Pancreas (tissue), 10 donors: Measurements from ENCODE around the gene NPY2R. TPM values are rescaled to one million over a fixed set of nuclear protein-coding genes. Genes with fewer than 3 reads are reported as not detected.
A peak's percentile ranks its signal among the peaks of the same experiment; 100 is the strongest.

Experiments used
- ATAC-seq, 4 donors: fragments of 200-7000 bp; cut with Tn5 transposase; one replicate each; pipeline versions ENCODE4 v1.8.0 to v1.9.1; 2020; ENCODE audit warnings: mild to moderate bottlenecking in 4 of 4, moderate library complexity in 4 of 4
- DNase-seq, 6 donors: peaks; one replicate each; pipeline ENCODE4 v3.0.0-alpha.2; 2020
- FAIRE-seq: peaks from 2 replicates; lab custom pipeline; 2012; peaks lifted over from hg19 to GRCh38; lab: Jason Lieb, UNC
- H3K27ac ChIP-seq, 4 donors: fragments of 200-600 bp; sonication (generic); 1 replicate in 3 of 4; 2 replicates in 1 of 4; pipeline versions ENCODE4 v1.5.0 to v1.8.0; 2020
- H3K27me3 ChIP-seq, 4 donors: fragments of 200-600 bp; one replicate each; pipeline ENCODE4 v1.8.0; 2021
- H3K36me3 ChIP-seq, 3 donors: fragments of 200-600 bp; sonication (generic) in 1 of 3; one replicate each; pipeline versions ENCODE4 v1.5.0 to v1.8.0; 2020 to 2021
- H3K4me1 ChIP-seq, 3 donors: fragments of 200-600 bp; one replicate each; pipeline ENCODE4 v1.8.0; 2021
- H3K4me3 ChIP-seq, 4 donors: fragments of 200-600 bp; sonication (generic) in 2 of 4; one replicate each; pipeline versions ENCODE4 v1.5.0 to v1.8.0; 2020 to 2021
- H3K9me3 ChIP-seq, 4 donors: fragments of 200-600 bp; one replicate each; pipeline ENCODE4 v1.8.0; 2021
- CTCF ChIP-seq, 4 donors: fragments of 200-600 bp; sonication (generic) in 3 of 4; IDR thresholded peaks; one replicate each; pipeline versions ENCODE4 v1.5.0 to v1.8.0; 2021; ENCODE audit warnings: antibody characterized with exemption in 4 of 4
- WGBS, 2 donors: extraction: QIAGEN DNeasy Blood & Tissue Kit; methylation state at CpG; one replicate each; pipeline ENCODE4 v1.1.7; 2013; 5-methylcytosine and 5-hydroxymethylcytosine counted together
- intact Hi-C, 3 donors: fragments of 100-400 bp; cut with DNase I; formaldehyde crosslinking; loops; one replicate each; pipeline versions ENCODE4 v1.11.1 to v1.14.2; 2022
- polyA plus RNA-seq, 2 donors: library from polyadenylated mRNA; stranded (reverse); fragments of 200-250 nt; gene quantifications; one replicate each; pipeline ENCODE4 v1.2.3, GENCODE V29; 2013
- total RNA-seq, 6 donors: library from RNA; stranded (reverse); fragmentation: NEBNext Ultra II Directional in 4 of 6; extraction: Animal tissue kit (Norgen Biotek cat#: 25700) in 4 of 6; gene quantifications; one replicate each; pipeline versions ENCODE4 v1.2.1 to v1.2.4, GENCODE V29; 2021 to 2023
- donor health status: healthy with polysubstance abuse.
- donor health status: DM: no; HTN: no; CAD: no; lungs with moderate emphysema.
- donor health status: DM: no; HTN: no; CAD: no.
- donor health status: control.
- donor health status: control.
- donor health status: Bipolar disorder and iron deficiency.
- donor health status: DM: yes; HTN: yes; CAD: no.
- donor health status: DM: no; HTN: no; CAD: no.
- donor health status: DM: no; HTN: no; CAD: no.
- donor health status: DM: yes; HTN: yes; CAD: no.

NPY2R gene
- total and polyA plus RNA-seq, 8 donors = 0.02 TPM; not detected in 7

- no peak for FAIRE-seq
- no peaks in the 10 kb centered on the region for H3K4me1 ChIP-seq
- H3K36me3 ChIP-seq = no peaks in the 10 kb centered on the region
- no peak for TF ChIP-seq CTCF (IDR thresholded peaks at IDR 0.05)
- H3K4me3 ChIP-seq = no peak overlapping the region
- H3K27ac ChIP-seq = no peak overlapping the region
- intact Hi-C loops = no loop called here
- no peak for DNase-seq
- no peak for ATAC-seq
- H3K9me3 ChIP-seq = no peaks in the 10 kb centered on the region
- no peaks in the 10 kb centered on the region for H3K27me3 ChIP-seq
Observed at GRCh38 chr4:155190099-155190498, 18.3 kb upstream of the NPY2R start.

- 88 to 93% methylated on average over 2 of the region's 2 CpGs for WGBS, 2 donors
- no peak overlapping the region for H3K27ac ChIP-seq
- H3K4me3 ChIP-seq = no peak overlapping the region
- H3K9me3 ChIP-seq = no peaks in the 10 kb centered on the region
- DNase-seq = no peak
- H3K27me3 ChIP-seq = no peaks in the 10 kb centered on the region
- no peaks in the 10 kb centered on the region for H3K36me3 ChIP-seq
- no peak for TF ChIP-seq CTCF (IDR thresholded peaks at IDR 0.05)
- H3K4me1 ChIP-seq = no peaks in the 10 kb centered on the region
- no peak for ATAC-seq
- FAIRE-seq = no peak
- intact Hi-C loops = no loop called here
Observed at GRCh38 chr4:155197757-155198156, 10.7 kb upstream of the NPY2R start.

- Histone ChIP-seq H3K4me1 (peaks cover 0 to 7% (median 0%) of the 10 kb centered on the region in 3 donors), H3K9me3 (no peaks in the 10 kb centered on the region), H3K4me3 (peak overlapping the region in 1 of 4 donors; percentile 39), H3K27me3 (peaks cover 5 to 13% (median 7%) of the 10 kb centered on the region in 4 donors), H3K36me3 (no peaks in the 10 kb centered on the region), H3K27ac (no peak overlapping the region)
- 2 to 3% methylated on average over 26 of the region's 26 CpGs for WGBS, 2 donors
- intact Hi-C loops = no loop called here
- no peak for TF ChIP-seq CTCF (IDR thresholded peaks at IDR 0.05)
- no peak for FAIRE-seq
- peak in 1 of 6 donors; percentile 44 for DNase-seq
- ATAC-seq = peak in 3 of 4 donors; percentile 57 to 79 (median 70)
Observed at GRCh38 chr4:155207534-155208257, 740 bp upstream of the NPY2R start.

GRCh38 chr4:155220025-155220424 lies 11.6 kb downstream of the NPY2R start:
- intact Hi-C loops = no loop called here
- FAIRE-seq = no peak
- Histone ChIP-seq H3K36me3 (no peaks in the 10 kb centered on the region), H3K4me3 (no peak overlapping the region), H3K27ac (no peak overlapping the region), H3K4me1 (no peaks in the 10 kb centered on the region), H3K27me3 (no peaks in the 10 kb centered on the region), H3K9me3 (no peaks in the 10 kb centered on the region)
- ATAC-seq = no peak
- no peak for TF ChIP-seq CTCF (IDR thresholded peaks at IDR 0.05)
- WGBS, 2 donors = 52 to 56% methylated on average over 5 of the region's 5 CpGs
- DNase-seq = no peak

GRCh38 chr4:155227131-155227530 lies 18.7 kb downstream of the NPY2R start:
- FAIRE-seq = no peak
- Histone ChIP-seq H3K27me3 (no peaks in the 10 kb centered on the region), H3K4me1 (no peaks in the 10 kb centered on the region), H3K4me3 (no peak overlapping the region), H3K36me3 (no peaks in the 10 kb centered on the region), H3K9me3 (no peaks in the 10 kb centered on the region), H3K27ac (no peak overlapping the region)
- 23 to 24% methylated on average over 2 of the region's 2 CpGs for WGBS, 2 donors
- intact Hi-C loops = no loop called here
- no peak for TF ChIP-seq CTCF (IDR thresholded peaks at IDR 0.05)
- no peak for DNase-seq
- ATAC-seq = no peak
